GM12801 (cell line): ENCODE data around the gene LRP1B.

ENCODE experiments used
- CTCF ChIP-seq: IDR thresholded peaks from one replicate; pipeline ENCODE4 v1.5.1; 2011; ENCODE audit warnings: control low read depth; ENCODE audit not compliant: insufficient read length; ENCODE audit errors: extremely low read depth

Gene LRP1B

GRCh38 chr2:140654565-140654964 lies 1476.3 kb downstream of the LRP1B start:
- TF ChIP-seq CTCF, result no peak

- TF ChIP-seq CTCF, result no peak
These were observed 1480.0 kb downstream of the LRP1B start for GRCh38 chr2:140650825-140651224.

- no peak for TF ChIP-seq CTCF
These were observed 1482.4 kb downstream of the LRP1B start for GRCh38 chr2:140648393-140648792.

GRCh38 chr2:140643761-140644187 lies 1487.0 kb downstream of the LRP1B start:
- no peak for TF ChIP-seq CTCF

GRCh38 chr2:140641163-140641562 lies 1489.7 kb downstream of the LRP1B start:
- TF ChIP-seq CTCF, result no peak

- TF ChIP-seq CTCF, result no peak
These were observed 1491.2 kb downstream of the LRP1B start for GRCh38 chr2:140639628-140640027.

GRCh38 chr2:140630557-140630956 lies 1500.3 kb downstream of the LRP1B start:
- TF ChIP-seq CTCF, result no peak

GRCh38 chr2:140627885-140628284 lies 1502.9 kb downstream of the LRP1B start:
- no peak for TF ChIP-seq CTCF
